ENCODE measurements around the gene TANC1. TPM values are rescaled to one million over a fixed set of nuclear protein-coding genes. Genes with fewer than 3 reads are reported as not detected.
A peak's percentile ranks its signal among the peaks of the same experiment; 100 is the strongest.

Gene TANC1
- total and polyA plus RNA-seq, 2 experiments from 2014 or later, result 2.8 to 9.5 TPM

DNA sequence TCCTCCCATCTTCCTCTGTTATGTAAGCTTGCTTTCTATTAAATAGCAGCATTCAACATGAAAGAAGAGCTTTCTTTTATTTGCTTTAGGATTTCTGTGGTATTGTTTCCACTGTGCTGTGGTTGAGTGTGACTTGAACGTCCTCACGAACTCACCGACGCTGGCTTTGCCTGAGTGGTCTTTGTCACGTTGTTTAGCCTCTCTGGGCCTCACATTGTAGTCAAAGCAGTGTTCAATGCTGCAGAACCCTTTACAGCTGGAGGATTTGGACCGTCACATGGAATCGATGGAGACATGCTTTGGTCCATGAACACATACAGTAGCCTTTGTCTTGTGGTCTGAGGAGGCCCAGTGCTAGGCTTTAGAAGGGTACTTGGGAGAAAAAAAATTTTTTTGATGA is 66.3 kb downstream of the TANC1 start:
- no peak for ATAC-seq
- H3K4me3 ChIP-seq, result no peak overlapping the region
- DNase-seq (ENCODE audit: low spot score), result no peak
- H3K9me2 ChIP-seq (ENCODE audit: insufficient read depth), result no peaks in the 10 kb centered on the region
- H3K4me3 Mint-ChIP-seq, result no peak overlapping the region
- H3F3A ChIP-seq (replicated peaks; ENCODE audit: low read depth), result no peaks in the 10 kb centered on the region
- H4K20me1 ChIP-seq (replicated peaks; ENCODE audit: insufficient read depth), result no peaks in the 10 kb centered on the region; the same call in 1 of the 2 replicates
- H3K4me1 ChIP-seq (ENCODE audit: insufficient read depth), result peaks cover 6% of the 10 kb centered on the region
- H3K27me3 Mint-ChIP-seq (ENCODE audit: insufficient read depth, low read depth, poor library complexity), result peaks cover 2% of the 10 kb centered on the region
- H3K9me3 Mint-ChIP-seq, result peaks cover 23% of the 10 kb centered on the region; the same call in 2 of the 3 replicates
- H3K27me3 ChIP-seq (ENCODE audit: insufficient read depth), result no peaks in the 10 kb centered on the region
- TF ChIP-seq ZNF331 (CRISPR knock-in tag; IDR thresholded peaks at IDR 0.05; ENCODE audit: low read depth) (no peak), JUNB (IDR thresholded peaks at IDR 0.05; ENCODE audit: unreplicated experiment) (no peak), EZH2phosphoT487 (IDR thresholded peaks at IDR 0.05; ENCODE audit: unreplicated experiment) (no peak), POLR2AphosphoS5 (IDR thresholded peaks at IDR 0.05; ENCODE audit: low read depth) (no peak)
- TF ChIP-seq, protein P1, sequence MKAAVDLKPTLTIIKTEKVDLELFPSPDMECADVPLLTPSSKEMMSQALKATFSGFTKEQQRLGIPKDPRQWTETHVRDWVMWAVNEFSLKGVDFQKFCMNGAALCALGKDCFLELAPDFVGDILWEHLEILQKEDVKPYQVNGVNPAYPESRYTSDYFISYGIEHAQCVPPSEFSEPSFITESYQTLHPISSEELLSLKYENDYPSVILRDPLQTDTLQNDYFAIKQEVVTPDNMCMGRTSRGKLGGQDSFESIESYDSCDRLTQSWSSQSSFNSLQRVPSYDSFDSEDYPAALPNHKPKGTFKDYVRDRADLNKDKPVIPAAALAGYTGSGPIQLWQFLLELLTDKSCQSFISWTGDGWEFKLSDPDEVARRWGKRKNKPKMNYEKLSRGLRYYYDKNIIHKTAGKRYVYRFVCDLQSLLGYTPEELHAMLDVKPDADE (IDR thresholded peaks at IDR 0.05), result no peak
- TF ChIP-seq, protein P2, sequence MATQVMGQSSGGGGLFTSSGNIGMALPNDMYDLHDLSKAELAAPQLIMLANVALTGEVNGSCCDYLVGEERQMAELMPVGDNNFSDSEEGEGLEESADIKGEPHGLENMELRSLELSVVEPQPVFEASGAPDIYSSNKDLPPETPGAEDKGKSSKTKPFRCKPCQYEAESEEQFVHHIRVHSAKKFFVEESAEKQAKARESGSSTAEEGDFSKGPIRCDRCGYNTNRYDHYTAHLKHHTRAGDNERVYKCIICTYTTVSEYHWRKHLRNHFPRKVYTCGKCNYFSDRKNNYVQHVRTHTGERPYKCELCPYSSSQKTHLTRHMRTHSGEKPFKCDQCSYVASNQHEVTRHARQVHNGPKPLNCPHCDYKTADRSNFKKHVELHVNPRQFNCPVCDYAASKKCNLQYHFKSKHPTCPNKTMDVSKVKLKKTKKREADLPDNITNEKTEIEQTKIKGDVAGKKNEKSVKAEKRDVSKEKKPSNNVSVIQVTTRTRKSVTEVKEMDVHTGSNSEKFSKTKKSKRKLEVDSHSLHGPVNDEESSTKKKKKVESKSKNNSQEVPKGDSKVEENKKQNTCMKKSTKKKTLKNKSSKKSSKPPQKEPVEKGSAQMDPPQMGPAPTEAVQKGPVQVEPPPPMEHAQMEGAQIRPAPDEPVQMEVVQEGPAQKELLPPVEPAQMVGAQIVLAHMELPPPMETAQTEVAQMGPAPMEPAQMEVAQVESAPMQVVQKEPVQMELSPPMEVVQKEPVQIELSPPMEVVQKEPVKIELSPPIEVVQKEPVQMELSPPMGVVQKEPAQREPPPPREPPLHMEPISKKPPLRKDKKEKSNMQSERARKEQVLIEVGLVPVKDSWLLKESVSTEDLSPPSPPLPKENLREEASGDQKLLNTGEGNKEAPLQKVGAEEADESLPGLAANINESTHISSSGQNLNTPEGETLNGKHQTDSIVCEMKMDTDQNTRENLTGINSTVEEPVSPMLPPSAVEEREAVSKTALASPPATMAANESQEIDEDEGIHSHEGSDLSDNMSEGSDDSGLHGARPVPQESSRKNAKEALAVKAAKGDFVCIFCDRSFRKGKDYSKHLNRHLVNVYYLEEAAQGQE (IDR thresholded peaks at IDR 0.05; ENCODE audit: unreplicated experiment), result no peak
- peaks cover 5% of the 10 kb centered on the region; the same call in 1 of the 2 replicates for H3K79me2 ChIP-seq (replicated peaks; ENCODE audit: insufficient read depth)
- no peak overlapping the region for H3K4me2 ChIP-seq
- no peaks in the 10 kb centered on the region for H3K36me3 ChIP-seq (ENCODE audit: insufficient read depth)
- H3K27ac Mint-ChIP-seq, result no peak overlapping the region
- H2AFZ ChIP-seq, result no peak overlapping the region
- no peak overlapping the region for H3K27ac ChIP-seq (ENCODE audit: low read depth)
- peaks cover 9% of the 10 kb centered on the region for H3K36me3 Mint-ChIP-seq (ENCODE audit: low read depth)
- H3K4me1 Mint-ChIP-seq, result peaks cover 33% of the 10 kb centered on the region

DNA sequence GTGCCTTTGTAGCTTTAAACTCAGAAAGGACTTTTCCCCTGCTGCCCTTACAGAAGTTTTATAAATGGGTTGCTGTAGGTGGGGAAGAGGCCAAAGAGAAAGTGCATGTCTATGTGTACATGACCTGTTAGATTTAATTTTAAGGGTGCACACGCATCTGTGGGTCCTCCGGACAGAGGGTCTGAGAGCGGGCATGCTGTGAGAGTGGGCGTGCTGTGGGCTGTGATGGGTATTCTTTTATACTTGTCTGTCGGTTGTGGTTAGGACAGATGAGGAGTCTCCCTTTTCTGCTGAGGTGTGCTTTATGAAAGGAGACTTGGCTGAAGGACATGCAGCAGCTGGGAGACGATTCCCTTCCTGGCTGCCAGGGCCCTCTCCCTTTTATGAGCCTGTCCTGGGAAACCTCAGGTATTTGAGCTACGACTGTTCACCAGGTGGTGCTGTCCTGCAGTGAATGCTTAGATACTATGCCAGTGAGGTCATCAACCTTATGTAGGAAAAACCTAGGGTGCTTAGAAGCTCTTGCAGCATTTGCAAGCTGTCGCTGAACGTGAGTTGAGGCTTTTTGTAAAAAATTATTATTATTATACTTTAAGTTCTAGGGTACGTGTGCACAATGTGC is 67.5 kb downstream of the TANC1 start:
- Mint-ChIP-seq H3K4me3 (no peak overlapping the region), H3K36me3 (ENCODE audit: low read depth) (peaks cover 18% of the 10 kb centered on the region), H3K4me1 (peaks cover 27% of the 10 kb centered on the region), H3K9me3 (peaks cover 33% of the 10 kb centered on the region; the same call in 2 of the 3 replicates), H3K27ac (peak overlapping the region; percentile 61), H3K27me3 (ENCODE audit: insufficient read depth, low read depth, poor library complexity) (peaks cover 2% of the 10 kb centered on the region)
- Histone ChIP-seq H3F3A (replicated peaks; ENCODE audit: low read depth) (no peaks in the 10 kb centered on the region), H3K79me2 (replicated peaks; ENCODE audit: insufficient read depth) (peaks cover 5% of the 10 kb centered on the region; the same call in 1 of the 2 replicates), H3K4me2 (no peak overlapping the region), H3K4me3 (no peak overlapping the region), H2AFZ (no peak overlapping the region), H3K36me3 (ENCODE audit: insufficient read depth) (no peaks in the 10 kb centered on the region), H3K9me2 (ENCODE audit: insufficient read depth) (no peaks in the 10 kb centered on the region), H3K4me1 (ENCODE audit: insufficient read depth) (peaks cover 6% of the 10 kb centered on the region), H4K20me1 (replicated peaks; ENCODE audit: insufficient read depth) (no peaks in the 10 kb centered on the region; the same call in 1 of the 2 replicates), H3K27ac (ENCODE audit: low read depth) (no peak overlapping the region), H3K27me3 (ENCODE audit: insufficient read depth) (no peaks in the 10 kb centered on the region)
- DNase-seq (ENCODE audit: low spot score) (peak; percentile 92), ATAC-seq (peak; percentile 96)
- TF ChIP-seq, protein P3, sequence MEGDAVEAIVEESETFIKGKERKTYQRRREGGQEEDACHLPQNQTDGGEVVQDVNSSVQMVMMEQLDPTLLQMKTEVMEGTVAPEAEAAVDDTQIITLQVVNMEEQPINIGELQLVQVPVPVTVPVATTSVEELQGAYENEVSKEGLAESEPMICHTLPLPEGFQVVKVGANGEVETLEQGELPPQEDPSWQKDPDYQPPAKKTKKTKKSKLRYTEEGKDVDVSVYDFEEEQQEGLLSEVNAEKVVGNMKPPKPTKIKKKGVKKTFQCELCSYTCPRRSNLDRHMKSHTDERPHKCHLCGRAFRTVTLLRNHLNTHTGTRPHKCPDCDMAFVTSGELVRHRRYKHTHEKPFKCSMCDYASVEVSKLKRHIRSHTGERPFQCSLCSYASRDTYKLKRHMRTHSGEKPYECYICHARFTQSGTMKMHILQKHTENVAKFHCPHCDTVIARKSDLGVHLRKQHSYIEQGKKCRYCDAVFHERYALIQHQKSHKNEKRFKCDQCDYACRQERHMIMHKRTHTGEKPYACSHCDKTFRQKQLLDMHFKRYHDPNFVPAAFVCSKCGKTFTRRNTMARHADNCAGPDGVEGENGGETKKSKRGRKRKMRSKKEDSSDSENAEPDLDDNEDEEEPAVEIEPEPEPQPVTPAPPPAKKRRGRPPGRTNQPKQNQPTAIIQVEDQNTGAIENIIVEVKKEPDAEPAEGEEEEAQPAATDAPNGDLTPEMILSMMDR (conservative IDR thresholded peaks at IDR 0.05; ENCODE audit: low read depth in 2 of 2), result peak; percentile 55 to 89
- TF ChIP-seq, protein P4, sequence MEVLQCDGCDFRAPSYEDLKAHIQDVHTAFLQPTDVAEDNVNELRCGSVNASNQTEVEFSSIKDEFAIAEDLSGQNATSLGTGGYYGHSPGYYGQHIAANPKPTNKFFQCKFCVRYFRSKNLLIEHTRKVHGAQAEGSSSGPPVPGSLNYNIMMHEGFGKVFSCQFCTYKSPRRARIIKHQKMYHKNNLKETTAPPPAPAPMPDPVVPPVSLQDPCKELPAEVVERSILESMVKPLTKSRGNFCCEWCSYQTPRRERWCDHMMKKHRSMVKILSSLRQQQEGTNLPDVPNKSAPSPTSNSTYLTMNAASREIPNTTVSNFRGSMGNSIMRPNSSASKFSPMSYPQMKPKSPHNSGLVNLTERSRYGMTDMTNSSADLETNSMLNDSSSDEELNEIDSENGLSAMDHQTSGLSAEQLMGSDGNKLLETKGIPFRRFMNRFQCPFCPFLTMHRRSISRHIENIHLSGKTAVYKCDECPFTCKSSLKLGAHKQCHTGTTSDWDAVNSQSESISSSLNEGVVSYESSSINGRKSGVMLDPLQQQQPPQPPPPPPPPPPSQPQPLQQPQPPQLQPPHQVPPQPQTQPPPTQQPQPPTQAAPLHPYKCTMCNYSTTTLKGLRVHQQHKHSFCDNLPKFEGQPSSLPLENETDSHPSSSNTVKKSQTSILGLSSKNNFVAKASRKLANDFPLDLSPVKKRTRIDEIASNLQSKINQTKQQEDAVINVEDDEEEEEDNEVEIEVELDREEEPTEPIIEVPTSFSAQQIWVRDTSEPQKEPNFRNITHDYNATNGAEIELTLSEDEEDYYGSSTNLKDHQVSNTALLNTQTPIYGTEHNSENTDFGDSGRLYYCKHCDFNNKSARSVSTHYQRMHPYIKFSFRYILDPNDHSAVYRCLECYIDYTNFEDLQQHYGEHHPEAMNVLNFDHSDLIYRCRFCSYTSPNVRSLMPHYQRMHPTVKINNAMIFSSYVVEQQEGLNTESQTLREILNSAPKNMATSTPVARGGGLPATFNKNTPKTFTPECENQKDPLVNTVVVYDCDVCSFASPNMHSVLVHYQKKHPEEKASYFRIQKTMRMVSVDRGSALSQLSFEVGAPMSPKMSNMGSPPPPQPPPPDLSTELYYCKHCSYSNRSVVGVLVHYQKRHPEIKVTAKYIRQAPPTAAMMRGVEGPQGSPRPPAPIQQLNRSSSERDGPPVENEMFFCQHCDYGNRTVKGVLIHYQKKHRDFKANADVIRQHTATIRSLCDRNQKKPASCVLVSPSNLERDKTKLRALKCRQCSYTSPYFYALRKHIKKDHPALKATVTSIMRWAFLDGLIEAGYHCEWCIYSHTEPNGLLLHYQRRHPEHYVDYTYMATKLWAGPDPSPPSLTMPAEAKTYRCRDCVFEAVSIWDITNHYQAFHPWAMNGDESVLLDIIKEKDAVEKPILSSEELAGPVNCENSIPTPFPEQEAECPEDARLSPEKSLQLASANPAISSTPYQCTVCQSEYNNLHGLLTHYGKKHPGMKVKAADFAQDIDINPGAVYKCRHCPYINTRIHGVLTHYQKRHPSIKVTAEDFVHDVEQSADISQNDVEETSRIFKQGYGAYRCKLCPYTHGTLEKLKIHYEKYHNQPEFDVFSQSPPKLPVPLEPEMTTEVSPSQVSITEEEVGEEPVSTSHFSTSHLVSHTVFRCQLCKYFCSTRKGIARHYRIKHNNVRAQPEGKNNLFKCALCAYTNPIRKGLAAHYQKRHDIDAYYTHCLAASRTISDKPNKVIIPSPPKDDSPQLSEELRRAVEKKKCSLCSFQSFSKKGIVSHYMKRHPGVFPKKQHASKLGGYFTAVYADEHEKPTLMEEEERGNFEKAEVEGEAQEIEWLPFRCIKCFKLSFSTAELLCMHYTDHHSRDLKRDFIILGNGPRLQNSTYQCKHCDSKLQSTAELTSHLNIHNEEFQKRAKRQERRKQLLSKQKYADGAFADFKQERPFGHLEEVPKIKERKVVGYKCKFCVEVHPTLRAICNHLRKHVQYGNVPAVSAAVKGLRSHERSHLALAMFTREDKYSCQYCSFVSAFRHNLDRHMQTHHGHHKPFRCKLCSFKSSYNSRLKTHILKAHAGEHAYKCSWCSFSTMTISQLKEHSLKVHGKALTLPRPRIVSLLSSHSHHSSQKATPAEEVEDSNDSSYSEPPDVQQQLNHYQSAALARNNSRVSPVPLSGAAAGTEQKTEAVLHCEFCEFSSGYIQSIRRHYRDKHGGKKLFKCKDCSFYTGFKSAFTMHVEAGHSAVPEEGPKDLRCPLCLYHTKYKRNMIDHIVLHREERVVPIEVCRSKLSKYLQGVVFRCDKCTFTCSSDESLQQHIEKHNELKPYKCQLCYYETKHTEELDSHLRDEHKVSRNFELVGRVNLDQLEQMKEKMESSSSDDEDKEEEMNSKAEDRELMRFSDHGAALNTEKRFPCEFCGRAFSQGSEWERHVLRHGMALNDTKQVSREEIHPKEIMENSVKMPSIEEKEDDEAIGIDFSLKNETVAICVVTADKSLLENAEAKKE (CRISPR knock-in tag; IDR thresholded peaks at IDR 0.05), result peak; percentile 44; the same call in 1 of the 2 replicates
